GM21447 (cell line): ENCODE measurements around the gene GAS2L2.

Source experiments
- ATAC-seq: cut with Tn5 transposase; IDR thresholded peaks from one replicate; pipeline ENCODE4 v1.9.1; 2021; ENCODE audit not compliant: unreplicated experiment

GAS2L2 gene

GRCh38 chr17:35752945-35753764 lies at the start of gene GAS2L2:
TSS of gene GAS2L2 (minus strand) at chr17:35753239. CDS start at chr17:35752850, 389 bp downstream.
- no peak for ATAC-seq

- no peak for ATAC-seq
These were observed 48.7 kb upstream of the GAS2L2 start for GRCh38 chr17:35801583-35802224.

GRCh38 chr17:35799942-35800341 lies 46.9 kb upstream of the GAS2L2 start:
- ATAC-seq = no peak

GRCh38 chr17:35797918-35798317 lies 44.9 kb upstream of the GAS2L2 start:
- ATAC-seq = no peak

- ATAC-seq = no peak
These were observed 44.3 kb upstream of the GAS2L2 start for GRCh38 chr17:35797370-35797769.

GRCh38 chr17:35796942-35797341 lies 43.9 kb upstream of the GAS2L2 start:
- no peak for ATAC-seq

GRCh38 chr17:35795871-35796265 lies 42.8 kb upstream of the GAS2L2 start:
- ATAC-seq = no peak

DNA sequence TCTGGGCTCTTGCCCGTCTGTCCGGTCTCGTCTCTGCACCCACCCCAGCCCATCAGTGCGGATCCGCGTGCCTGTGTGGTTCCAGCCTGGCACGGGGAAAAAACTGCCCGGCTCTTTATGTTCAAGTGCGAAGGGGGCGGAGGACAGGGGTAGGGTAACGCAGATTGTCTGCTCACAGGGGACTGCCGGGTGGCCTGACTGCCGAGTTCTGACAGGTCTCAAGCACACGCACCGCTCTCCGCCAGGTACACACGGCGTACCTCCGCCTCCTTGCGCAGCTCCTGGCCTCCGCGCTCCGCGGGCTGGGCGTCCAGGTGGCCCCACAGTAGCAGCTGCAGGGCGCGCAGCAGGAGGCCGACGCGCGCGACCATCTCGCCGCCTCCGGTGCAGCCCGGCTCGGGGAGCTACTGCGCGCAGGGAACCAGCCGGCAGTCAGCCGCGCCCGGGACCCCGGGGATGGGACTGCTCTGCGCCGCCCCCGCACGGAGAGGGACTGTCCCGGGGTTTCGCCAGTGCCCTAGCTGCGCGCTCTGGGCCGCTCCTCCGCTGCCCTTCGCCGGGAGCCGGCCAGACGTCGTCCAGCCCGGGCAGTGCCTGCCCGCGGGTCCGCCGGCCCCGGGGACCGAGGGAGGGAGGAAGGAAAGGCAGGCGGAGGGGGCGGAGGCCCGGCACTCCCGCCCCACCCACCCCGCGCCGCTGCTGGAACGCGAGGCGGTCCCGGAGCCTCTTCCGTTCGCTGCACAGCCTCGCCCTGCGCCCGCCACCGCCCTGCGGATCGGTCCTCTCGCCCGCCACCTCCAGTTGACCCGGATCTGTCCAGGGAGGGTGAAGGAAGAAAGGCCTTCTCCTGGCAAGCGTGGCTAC lies 42.2 kb upstream of the GAS2L2 start, which contains the start of gene MMP28:
Gene MMP28 (minus strand): TSS at position 635 of the 864 bp plus-strand sequence. CDS start 264 bp downstream, at position 371.
- ATAC-seq = no peak

- ATAC-seq = no peak
These were observed 40.2 kb upstream of the GAS2L2 start for GRCh38 chr17:35793257-35793656.

DNA sequence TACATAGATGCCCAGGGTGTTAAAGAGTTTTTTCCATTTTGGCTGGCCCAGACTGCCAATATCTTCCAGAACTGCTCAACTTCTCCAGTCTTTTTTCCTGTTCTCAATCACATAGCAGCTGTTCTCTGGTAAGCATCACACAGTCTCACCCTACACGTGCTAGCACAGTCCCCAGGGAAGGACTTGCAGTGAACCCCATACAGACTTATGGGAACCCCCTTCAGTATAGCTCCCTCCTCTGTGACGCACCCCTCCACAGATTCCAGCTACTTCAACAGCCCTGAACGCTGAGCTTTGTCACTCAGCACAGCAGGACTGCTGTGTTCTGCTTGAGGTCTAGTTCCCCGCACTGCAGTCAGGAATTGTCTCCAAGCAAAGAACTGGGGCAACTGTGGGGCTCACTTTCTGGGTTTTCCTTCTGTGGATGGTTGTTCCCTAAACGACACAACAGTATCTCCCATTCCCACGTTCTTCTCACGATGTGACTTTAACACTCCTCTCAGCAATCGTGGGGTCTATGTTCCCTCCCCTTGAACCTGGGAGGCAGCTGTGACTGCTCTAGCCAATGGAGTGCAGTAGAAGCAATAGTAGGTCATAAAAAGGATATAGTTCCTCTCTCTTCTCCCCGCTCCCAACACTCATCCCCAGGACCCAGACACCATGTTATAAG lies 38.8 kb upstream of the GAS2L2 start:
- ATAC-seq = no peak

DNA sequence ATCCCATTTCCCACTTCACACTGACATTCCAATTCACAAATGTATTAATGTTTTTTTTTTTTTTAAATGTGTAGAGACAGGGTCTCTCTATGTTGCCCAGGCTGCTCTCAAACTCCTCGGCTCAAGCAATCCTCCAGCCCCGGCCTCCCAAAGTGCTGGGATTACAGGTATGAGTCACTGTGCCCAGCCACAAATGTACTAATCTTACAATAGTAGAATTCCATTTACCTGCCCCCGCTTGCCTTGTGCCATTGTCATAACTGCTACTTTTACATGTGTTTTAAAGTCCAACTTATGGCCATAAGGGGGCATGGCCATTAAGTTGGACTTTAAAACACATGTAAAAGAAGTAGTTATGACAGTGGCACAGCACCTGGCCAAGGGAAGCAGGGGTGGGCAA lies 37.8 kb upstream of the GAS2L2 start:
- no peak for ATAC-seq

- ATAC-seq = no peak
These were observed 35.7 kb upstream of the GAS2L2 start for GRCh38 chr17:35788477-35789368.

DNA sequence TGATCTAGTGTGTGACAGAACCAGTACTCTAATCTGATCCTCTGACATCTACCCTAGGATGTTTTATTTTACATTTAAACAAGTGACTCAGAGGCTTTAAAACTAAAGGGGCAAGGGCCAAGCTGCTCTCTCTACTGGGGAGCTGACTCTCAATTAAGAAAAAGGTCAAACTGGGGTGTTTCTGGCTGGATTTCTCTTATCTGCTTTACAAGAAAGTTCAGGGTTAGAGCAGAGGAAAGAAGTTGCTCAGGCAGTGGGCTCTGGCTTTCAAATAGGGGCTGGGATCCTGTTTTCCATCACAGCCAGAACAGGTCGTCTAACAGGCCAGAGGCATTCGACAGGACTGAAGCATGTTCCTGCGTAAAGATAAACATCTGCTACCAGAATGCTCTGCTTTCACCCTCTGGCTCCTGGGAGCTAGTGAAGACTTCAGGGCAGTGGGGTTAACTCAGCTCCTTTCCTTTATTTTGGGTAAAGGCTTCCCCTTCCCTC lies 33.9 kb upstream of the GAS2L2 start:
- ATAC-seq = no peak

GRCh38 chr17:35784895-35785294 lies 31.9 kb upstream of the GAS2L2 start:
- no peak for ATAC-seq

DNA sequence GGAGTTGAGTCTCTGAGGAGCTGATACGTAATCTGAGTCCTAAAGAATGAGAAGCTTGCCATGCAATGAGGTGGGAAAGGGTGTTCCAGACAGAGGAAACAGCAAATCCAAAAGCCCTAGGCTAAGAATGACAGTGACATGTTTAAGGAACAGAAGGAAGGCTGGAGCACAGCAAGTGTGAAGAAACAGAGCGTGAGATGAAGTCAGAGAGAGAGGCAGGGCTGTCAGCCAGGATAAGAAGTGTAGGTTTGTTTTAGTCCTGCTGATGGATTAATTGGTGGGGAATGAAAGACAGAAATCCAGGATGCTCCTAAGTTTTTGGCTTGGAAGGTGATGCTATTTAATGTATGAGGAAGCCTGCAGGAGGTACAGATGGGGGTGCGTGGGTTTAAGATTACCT lies 27.9 kb upstream of the GAS2L2 start:
- no peak for ATAC-seq

- ATAC-seq = no peak
These were observed 25.7 kb upstream of the GAS2L2 start for GRCh38 chr17:35778641-35779196.

DNA sequence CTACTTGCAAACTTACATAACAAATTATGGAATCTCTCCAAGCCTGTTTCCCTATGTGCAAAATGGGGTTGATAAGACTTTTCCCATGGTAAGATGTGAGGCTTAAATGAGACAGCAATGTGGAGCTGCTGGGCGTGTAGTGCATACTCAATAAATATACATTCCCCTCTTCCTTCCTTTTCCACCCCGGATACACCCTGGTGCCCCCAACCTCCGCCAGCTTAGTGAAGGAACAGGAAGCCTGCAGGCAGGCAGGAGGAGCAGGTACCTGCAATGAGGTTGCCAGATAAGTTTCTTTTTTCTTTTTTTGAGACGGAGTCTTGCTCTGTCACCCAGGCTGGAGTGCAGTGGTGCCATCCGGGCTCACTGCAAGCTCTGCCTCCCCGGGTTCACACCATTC lies 22.5 kb upstream of the GAS2L2 start:
- ATAC-seq = no peak

DNA sequence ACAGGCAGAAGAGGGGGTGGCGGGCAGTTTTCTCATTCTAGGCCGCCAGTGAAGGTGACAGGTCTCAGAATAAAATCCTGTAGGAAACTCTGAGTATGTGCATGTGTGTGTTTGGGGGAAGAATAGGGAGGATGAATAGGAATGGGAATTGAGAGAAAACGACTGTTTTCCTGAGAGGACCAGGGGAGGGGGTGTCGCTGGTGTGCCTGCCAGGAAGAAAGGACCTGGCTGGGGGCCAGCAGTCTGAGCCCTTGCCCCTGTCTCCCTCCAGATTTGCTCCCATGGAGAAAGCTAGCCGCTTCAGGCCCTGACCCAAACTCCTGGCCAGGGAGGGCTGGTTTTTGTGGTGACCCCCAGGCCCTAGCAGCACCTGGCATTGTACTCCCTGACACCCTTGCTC lies 22.0 kb upstream of the GAS2L2 start:
- no peak for ATAC-seq

DNA sequence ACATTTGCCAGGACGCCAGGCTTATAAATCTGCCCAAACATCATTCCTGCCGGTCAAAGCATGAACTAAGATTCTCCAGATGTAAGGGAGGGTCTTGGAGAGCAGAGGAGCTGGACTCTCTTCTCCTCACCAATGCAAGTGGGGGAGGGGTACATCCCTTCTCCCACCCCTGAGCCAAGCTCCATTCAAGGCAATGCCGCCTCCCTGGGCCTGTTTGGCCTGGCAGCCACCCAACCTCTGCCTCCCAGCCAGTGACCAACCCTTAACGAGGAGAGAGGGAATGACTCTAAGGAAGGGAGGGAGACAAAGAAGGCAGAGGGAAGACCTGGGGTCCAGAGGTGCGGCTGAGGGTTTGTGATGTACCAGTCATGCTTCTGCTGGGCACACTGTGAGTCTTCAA lies 21.5 kb upstream of the GAS2L2 start:
- ATAC-seq = no peak
